Endothelial cell of umbilical vein (primary cell): Measurements from ENCODE around the gene SPATA24.
"Not testable (repeated sequence)": the region's sequence is repeated elsewhere in the genome, so short reads cannot be mapped to it uniquely, and the experiment has no call there.

Experiments used
- CTCF ChIP-seq, 2 donors: IDR thresholded peaks; 1 replicate in 1 of 2; 2 replicates in 1 of 2; pipeline ENCODE4 v1.5.1; 2011; ENCODE audit warnings: low read length in 2 of 2, mild to moderate bottlenecking in 2 of 2, moderate library complexity in 2 of 2, control low read depth in 1 of 2, inconsistent platforms in 1 of 2, low read depth in 1 of 2; ENCODE audit not compliant: insufficient read depth in 1 of 2; ENCODE audit errors: extremely low read depth in 1 of 2
- EZH2 ChIP-seq: IDR thresholded peaks from 2 replicates; pipeline ENCODE4 v1.6.1; 2012; ENCODE audit warnings: borderline replicate concordance, low read depth, mild to moderate bottlenecking, moderate library complexity, low read length, inconsistent platforms; ENCODE audit not compliant: severe bottlenecking
- GATA2 ChIP-seq: IDR thresholded peaks from 2 replicates; pipeline ENCODE4 v1.7.0; 2011; ENCODE audit warnings: low read depth, mild to moderate bottlenecking, moderate library complexity, mixed read lengths, low read length; ENCODE audit not compliant: insufficient read length, insufficient read depth
- JUN ChIP-seq: IDR thresholded peaks from 2 replicates; pipeline ENCODE4 v1.6.1; 2011; ENCODE audit warnings: borderline replicate concordance, low read depth; ENCODE audit not compliant: insufficient read length, insufficient read depth
- MAX ChIP-seq: IDR thresholded peaks from 2 replicates; pipeline ENCODE4 v1.6.1; 2011; ENCODE audit not compliant: insufficient read depth, insufficient read length
- POLR2A ChIP-seq: IDR thresholded peaks from 2 replicates; pipeline ENCODE4 v1.6.1; 2012; ENCODE audit warnings: low read depth, mild to moderate bottlenecking, control low read depth, low read length
- POLR2AphosphoS5 ChIP-seq: IDR thresholded peaks from 2 replicates; pipeline ENCODE4 v1.6.1; 2012; ENCODE audit warnings: low read depth, mild to moderate bottlenecking, control low read depth, low read length, moderate library complexity; ENCODE audit not compliant: insufficient read depth

- TF ChIP-seq POLR2AphosphoS5; EZH2; CTCF (IDR thresholded peaks at IDR 0.05; ENCODE audit: extremely low read depth in 1 of 2, insufficient read depth in 1 of 2, low read depth in 1 of 2, low read length in 2 of 2); JUN; MAX; GATA2; POLR2A: not testable (repeated sequence)
Observed at GRCh38 chr5:139355900-139356299, 48.0 kb downstream of the SPATA24 start.
